Measurements from ENCODE around the gene DMWD. TPM values are rescaled to one million over a fixed set of nuclear protein-coding genes. Genes with fewer than 3 reads are reported as not detected.

DMWD gene
- total and polyA plus RNA-seq, 2 of the 4 experiments (the other 2 are of a cell fraction) = 9.7 to 28.5 TPM

GRCh38 chr19:45761714-45762113 is 30.9 kb downstream of the DMWD start:
- DNase-seq (no peak), ATAC-seq (ENCODE audit: low read depth) (no peak)
- Histone ChIP-seq H2AK5ac (ENCODE audit: low read depth, low read length) (no peak overlapping the region), H3K9me3 (ENCODE audit: control insufficient read depth, insufficient read depth, low read length) (no peaks in the 10 kb centered on the region), H2BK15ac (ENCODE audit: low read depth, low read length) (no peak overlapping the region), H4K5ac (ENCODE audit: low read depth, low read length) (no peak overlapping the region), H3K36me3 (ENCODE audit: control insufficient read depth, insufficient read depth, low read length) (no peaks in the 10 kb centered on the region), H3K18ac (ENCODE audit: low read depth, low read length) (no peak overlapping the region), H3K56ac (ENCODE audit: extremely low read depth, insufficient read depth, low read length) (no peak overlapping the region), H2AFZ (replicated peaks; ENCODE audit: low read length, poor library complexity) (no peak overlapping the region), H4K20me1 (ENCODE audit: insufficient read depth, low read length) (no peaks in the 10 kb centered on the region), H3K4ac (ENCODE audit: low read depth, low read length) (no peak overlapping the region), H4K91ac (ENCODE audit: insufficient read depth, low read depth, low read length) (no peak overlapping the region), H2AK9ac (replicated peaks; ENCODE audit: low read depth, low read length, poor library complexity) (no peak overlapping the region), H3K9me1 (ENCODE audit: insufficient read depth, low read length) (no peaks in the 10 kb centered on the region), H3K9ac (ENCODE audit: low read depth, low read length) (no peak overlapping the region), H2BK20ac (ENCODE audit: low read depth, low read length) (no peak overlapping the region), H3K27ac (ENCODE audit: insufficient read depth, low read length) (no peak overlapping the region), H3K79me1 (ENCODE audit: low read depth in 1 of 2, low read length in 2 of 2) (peaks cover 0 to 14% of the 10 kb centered on the region in 2 experiments; a peak in 1 of 4 replicates), H3K4me1 (ENCODE audit: control insufficient read depth, insufficient read depth, low read length) (peaks cover 19% of the 10 kb centered on the region), H3K27me3 (ENCODE audit: control insufficient read depth, insufficient read depth, low read length) (peaks cover 3% of the 10 kb centered on the region; the same call in 1 of the 2 replicates), H3K4me2 (ENCODE audit: low read depth, low read length) (no peak overlapping the region), H2BK120ac (ENCODE audit: low read depth, low read length) (no peak overlapping the region), H3K23ac (ENCODE audit: low read depth, low read length) (no peak overlapping the region), H3K14ac (replicated peaks; ENCODE audit: low read depth, low read length) (no peak overlapping the region), H2BK5ac (ENCODE audit: low read depth, low read length, poor library complexity, severe bottlenecking) (no peak overlapping the region), H4K8ac (ENCODE audit: low read depth in 2 of 2, low read length in 2 of 2) (no peak overlapping the region), H3K4me3 (ENCODE audit: insufficient read depth, low read depth, low read length) (no peak overlapping the region)
- intact Hi-C loops (cut with micrococcal nuclease) (no loop called here), dilution Hi-C loops (cut with HindIII; ENCODE audit: low sequenced_read_pairs, unreplicated experiment) (no loop called here), in situ Hi-C loops (cut with MboI; ENCODE audit: low sequenced_read_pairs) (no loop called here)
- BruUV-seq (replicated peaks) = no TSS peak
- WGBS, 2 experiments (ENCODE audit: extremely low coverage in 2 of 2, insufficient read length in 1 of 2) = 56% methylated on average over 10 of the region's 17 CpGs; no CpG with 5 or more reads in 1 of the 2 experiments
- ChIA-PET CTCF (no interaction called here), POLR2A (ENCODE audit: unreplicated experiment) (no interaction called here)
- TF ChIP-seq RAD21 (IDR thresholded peaks at IDR 0.05; ENCODE audit: low read length) = no peak
- no peak for TF ChIP-seq NFE2L2 (IDR thresholded peaks at IDR 0.05; ENCODE audit: low read depth, low read length)
- TF ChIP-seq ELK1 (IDR thresholded peaks at IDR 0.05; ENCODE audit: borderline replicate concordance, low read depth, low read length) = no peak
- no peak for TF ChIP-seq CEBPB (IDR thresholded peaks at IDR 0.05; ENCODE audit: low read depth, low read length)
- TF ChIP-seq MAFK (IDR thresholded peaks at IDR 0.05; ENCODE audit: low read depth, low read length) = no peak
- no peak for TF ChIP-seq POLR2A (IDR thresholded peaks at IDR 0.05; ENCODE audit: low read depth, low read length)
- no peak for TF ChIP-seq FOS (IDR thresholded peaks at IDR 0.05; ENCODE audit: low read depth, low read length)
- no peak for TF ChIP-seq USF2 (IDR thresholded peaks at IDR 0.05; ENCODE audit: low read depth, low read length)
- no peak for TF ChIP-seq BHLHE40 (IDR thresholded peaks at IDR 0.05; ENCODE audit: low read depth, low read length)
